ENCODE measurements around the gene ROR2.

GRCh38 chr9:91907484-91908292, 42.3 kb downstream of the ROR2 start:
- TF ChIP-seq SNAI2 (CRISPR knock-in tag; IDR thresholded peaks at IDR 0.05) (no peak), RARB (CRISPR knock-in tag; IDR thresholded peaks at IDR 0.05) (no peak), GLIS3 (CRISPR knock-in tag; IDR thresholded peaks at IDR 0.05) (no peak), OSR1 (CRISPR knock-in tag; IDR thresholded peaks at IDR 0.05) (no peak), ZFP30 (CRISPR knock-in tag; IDR thresholded peaks at IDR 0.05) (no peak), ZC3H10 (CRISPR knock-in tag; IDR thresholded peaks at IDR 0.05) (no peak), CSDC2 (CRISPR knock-in tag; IDR thresholded peaks at IDR 0.05) (no peak), TOX (CRISPR knock-in tag; IDR thresholded peaks at IDR 0.05; ENCODE audit: borderline replicate concordance) (no peak), ZFP3 (CRISPR knock-in tag; IDR thresholded peaks at IDR 0.05) (no peak), CSRNP3 (CRISPR knock-in tag; IDR thresholded peaks at IDR 0.05) (no peak)

All from SK-N-SH treated with all-trans-retinoic acid at 6 μM for 48 hours (cell line).